Stimulated activated naive CD8-positive, alpha-beta T cell treated with anti-CD3 and anti-CD28 coated beads, Interleukin-15, amount 100 ng/mL, for 72 hours (primary cell): Measurements from ENCODE around the gene CLDN5.
A peak's percentile ranks its signal among the peaks of the same experiment; 100 is the strongest.
"Not testable (repeated sequence)": the region's sequence is repeated elsewhere in the genome, so short reads cannot be mapped to it uniquely, and the experiment has no call there.

Source experiments
- ATAC-seq: fragments of 150-1000 bp; cut with Tn5 transposase; 2 replicates; pipeline ENCODE4 v1.10.0; 2021; ENCODE audit warnings: mild to moderate bottlenecking, moderate library complexity
- DNase-seq, 2 donors: peaks; one replicate each; pipeline ENCODE4 v3.0.0; 2021 to 2022
- H3K27ac Mint-ChIP-seq, 2 donors: one replicate each; pipeline ENCODE4 v1.8.0; 2022; ENCODE audit warnings: mild to moderate bottlenecking in 2 of 2, mixed read lengths in 2 of 2, moderate library complexity in 2 of 2
- H3K27me3 Mint-ChIP-seq: one replicate; pipeline ENCODE4 v1.8.0; 2022; ENCODE audit warnings: mixed read lengths
- H3K4me1 Mint-ChIP-seq: one replicate; pipeline ENCODE4 v1.8.0; 2022; ENCODE audit warnings: mild to moderate bottlenecking, mixed read lengths
- H3K4me3 Mint-ChIP-seq, 2 donors: one replicate each; pipeline ENCODE4 v1.8.0; 2022; ENCODE audit warnings: mild to moderate bottlenecking in 2 of 2, mixed read lengths in 2 of 2, moderate library complexity in 1 of 2
- H3K9me3 Mint-ChIP-seq, 2 donors: one replicate each; pipeline ENCODE4 v1.8.0; 2022; ENCODE audit warnings: mixed read lengths in 2 of 2

CLDN5 gene

GRCh38 chr22:19555651-19556050 lies 31.4 kb upstream of the CLDN5 start:
- H3K4me3 Mint-ChIP-seq = no peak overlapping the region
- no peaks in the 10 kb centered on the region for H3K4me1 Mint-ChIP-seq
- no peaks in the 10 kb centered on the region for H3K9me3 Mint-ChIP-seq
- H3K27me3 Mint-ChIP-seq = no peaks in the 10 kb centered on the region
- DNase-seq (no peak), ATAC-seq (no peak)
- H3K27ac Mint-ChIP-seq = no peak overlapping the region

- no peak for ATAC-seq
- no peak for DNase-seq
- Mint-ChIP-seq H3K27ac (peak overlapping the region in 1 of 2 donors; percentile 87), H3K4me1 (no peaks in the 10 kb centered on the region), H3K27me3 (no peaks in the 10 kb centered on the region), H3K9me3 (no peaks in the 10 kb centered on the region), H3K4me3 (no peak overlapping the region)
Measured at GRCh38 chr22:19554834-19555404, 30.7 kb upstream of the CLDN5 start.

- H3K9me3 Mint-ChIP-seq = no peaks in the 10 kb centered on the region
- no peak overlapping the region for H3K27ac Mint-ChIP-seq
- DNase-seq (no peak), ATAC-seq (no peak)
- H3K4me3 Mint-ChIP-seq = no peak overlapping the region
- no peaks in the 10 kb centered on the region for H3K27me3 Mint-ChIP-seq
- no peaks in the 10 kb centered on the region for H3K4me1 Mint-ChIP-seq
Measured at GRCh38 chr22:19553201-19553600, 29.0 kb upstream of the CLDN5 start.

DNA sequence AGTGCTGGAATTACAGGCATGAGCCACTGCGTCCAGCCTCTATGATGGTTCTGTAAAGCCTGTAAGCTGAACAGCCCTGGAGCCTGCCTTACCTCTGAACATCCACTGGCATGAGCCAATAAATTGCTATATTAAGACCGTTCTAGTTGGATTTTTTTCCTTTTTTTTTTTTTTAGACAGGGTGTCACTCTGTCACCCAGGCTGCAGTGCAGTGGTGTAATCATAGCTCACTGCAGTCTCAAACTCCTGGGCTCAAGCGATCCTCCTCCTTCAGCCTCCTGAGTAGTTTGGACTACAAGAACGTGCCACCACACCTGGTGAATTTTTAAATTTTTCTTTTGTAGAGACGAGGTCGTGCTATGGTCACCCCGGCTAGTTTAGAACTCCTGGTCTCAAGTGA lies 26.2 kb upstream of the CLDN5 start:
- H3K4me1 Mint-ChIP-seq = no peaks in the 10 kb centered on the region
- no peak overlapping the region for H3K4me3 Mint-ChIP-seq
- DNase-seq = no peak
- no peaks in the 10 kb centered on the region for H3K9me3 Mint-ChIP-seq
- ATAC-seq = no peak
- no peak overlapping the region for H3K27ac Mint-ChIP-seq
- no peaks in the 10 kb centered on the region for H3K27me3 Mint-ChIP-seq

- no peak overlapping the region for H3K27ac Mint-ChIP-seq
- ATAC-seq (no peak), DNase-seq (no peak)
- H3K27me3 Mint-ChIP-seq = no peaks in the 10 kb centered on the region
- no peak overlapping the region for H3K4me3 Mint-ChIP-seq
- no peaks in the 10 kb centered on the region for H3K4me1 Mint-ChIP-seq
- no peaks in the 10 kb centered on the region for H3K9me3 Mint-ChIP-seq
Measured at GRCh38 chr22:19549428-19549827, 25.2 kb upstream of the CLDN5 start.

DNA sequence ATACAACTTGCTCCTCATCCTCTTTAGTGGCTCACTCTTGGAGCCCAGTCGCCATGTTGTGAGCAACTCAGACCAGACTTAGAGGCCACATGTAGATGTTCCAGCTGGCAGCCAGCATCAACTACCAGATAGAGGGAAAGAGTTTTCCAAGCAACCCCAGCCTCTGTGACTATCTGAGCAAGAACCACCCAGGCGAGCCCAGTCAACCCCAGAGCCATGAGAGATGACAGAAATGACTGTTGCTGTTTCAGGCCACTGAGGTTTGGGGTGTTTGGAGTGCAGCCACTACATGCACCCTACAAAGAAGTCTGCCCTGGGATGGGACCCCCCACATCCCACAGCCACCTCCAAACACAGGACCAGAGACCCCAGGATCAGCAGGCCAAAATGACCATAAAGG lies 24.8 kb upstream of the CLDN5 start:
- ATAC-seq (no peak), DNase-seq (no peak)
- Mint-ChIP-seq H3K27ac (no peak overlapping the region), H3K27me3 (no peaks in the 10 kb centered on the region), H3K4me3 (no peak overlapping the region), H3K9me3 (no peaks in the 10 kb centered on the region), H3K4me1 (no peaks in the 10 kb centered on the region)

DNA sequence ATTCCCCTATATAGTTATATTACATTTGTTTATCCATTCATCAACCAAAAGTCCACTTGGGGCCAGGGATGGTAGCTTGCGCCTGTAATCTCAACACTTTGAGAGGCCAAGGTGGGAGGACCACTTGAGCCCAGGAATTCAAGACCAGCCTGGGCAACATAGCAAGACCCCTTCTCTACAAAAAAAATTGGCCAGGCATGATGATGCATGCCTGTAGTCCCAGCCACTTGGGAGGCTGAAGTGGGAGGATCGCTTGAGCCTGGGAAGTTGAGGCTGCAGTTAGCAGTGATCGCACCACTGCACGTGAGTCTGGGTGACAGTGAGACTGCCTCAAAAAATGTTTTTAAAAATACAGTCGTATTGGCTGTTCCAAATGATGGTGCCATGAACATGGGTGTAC lies 24.2 kb upstream of the CLDN5 start:
- not testable (repeated sequence) for ATAC-seq, H3K9me3 Mint-ChIP-seq, H3K27ac Mint-ChIP-seq, DNase-seq, H3K4me3 Mint-ChIP-seq, H3K4me1 Mint-ChIP-seq, H3K27me3 Mint-ChIP-seq

DNA sequence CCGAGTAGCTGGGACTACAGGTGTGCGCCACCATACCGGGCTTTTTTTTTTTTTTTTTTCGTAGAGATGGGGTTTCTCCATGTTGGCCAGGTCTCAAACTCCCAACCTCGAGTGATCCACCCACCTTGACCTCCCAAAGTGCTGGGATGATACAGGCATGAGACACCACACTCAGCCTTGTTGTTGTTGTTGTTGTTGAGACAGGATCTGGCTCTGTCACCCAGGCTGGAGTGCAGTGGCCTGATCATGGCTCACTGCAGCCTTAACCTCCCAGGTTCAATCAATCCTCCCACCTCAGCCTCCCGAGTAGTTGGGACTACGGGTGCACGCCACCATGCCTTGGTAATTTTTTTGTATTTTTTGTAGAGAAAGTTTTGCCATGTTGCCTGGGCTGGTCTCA lies 23.4 kb upstream of the CLDN5 start:
- Mint-ChIP-seq H3K9me3 (no peaks in the 10 kb centered on the region), H3K27me3 (no peaks in the 10 kb centered on the region), H3K27ac (no peak overlapping the region), H3K4me3 (no peak overlapping the region), H3K4me1 (no peaks in the 10 kb centered on the region)
- ATAC-seq (no peak), DNase-seq (no peak)

GRCh38 chr22:19546680-19547079 lies 22.5 kb upstream of the CLDN5 start:
- H3K27me3 Mint-ChIP-seq = no peaks in the 10 kb centered on the region
- no peak overlapping the region for H3K4me3 Mint-ChIP-seq
- H3K9me3 Mint-ChIP-seq = no peaks in the 10 kb centered on the region
- H3K4me1 Mint-ChIP-seq = no peaks in the 10 kb centered on the region
- no peak overlapping the region for H3K27ac Mint-ChIP-seq
- DNase-seq = no peak
- no peak for ATAC-seq

- Mint-ChIP-seq H3K27me3 (no peaks in the 10 kb centered on the region), H3K4me1 (no peaks in the 10 kb centered on the region), H3K4me3 (no peak overlapping the region), H3K27ac (no peak overlapping the region), H3K9me3 (no peaks in the 10 kb centered on the region)
- ATAC-seq = no peak
- DNase-seq = no peak
Measured at GRCh38 chr22:19545935-19546207, 21.7 kb upstream of the CLDN5 start.

DNA sequence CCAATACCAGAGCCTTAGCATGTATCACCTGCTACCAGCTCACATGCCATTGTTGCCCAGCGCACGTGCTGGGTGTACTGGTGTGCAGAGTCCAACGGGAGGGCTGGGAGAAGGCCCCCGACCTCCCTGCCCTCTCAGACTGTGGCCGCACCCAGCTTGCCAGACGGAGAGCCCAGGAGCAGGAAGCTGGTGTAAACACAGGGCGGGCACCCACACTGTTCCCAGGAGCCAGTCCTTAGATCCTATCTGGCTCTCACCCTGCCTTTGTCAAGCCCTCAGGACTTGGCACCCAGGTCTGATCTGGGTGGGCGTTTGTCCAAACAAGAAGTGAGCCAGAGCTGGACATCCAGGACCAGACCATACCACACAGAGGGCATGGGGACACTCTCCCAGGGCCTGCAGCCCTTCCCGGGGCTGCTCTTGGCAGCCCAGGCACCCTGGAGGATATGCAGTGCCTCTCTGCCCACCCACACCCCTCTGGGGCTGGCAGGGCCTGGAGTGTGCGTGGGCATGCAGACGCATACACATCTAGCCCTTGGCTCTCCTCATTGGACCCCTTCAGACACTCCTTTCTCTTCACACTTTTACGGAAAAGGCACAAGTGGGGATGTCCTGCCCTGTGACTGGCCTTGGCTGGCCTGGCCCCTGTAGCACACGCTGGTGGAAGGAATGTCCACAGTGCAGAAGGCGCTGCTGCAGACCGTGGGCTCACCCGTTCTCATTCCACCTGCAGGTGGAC lies 19.9 kb upstream of the CLDN5 start:
- no peak overlapping the region for H3K4me3 Mint-ChIP-seq
- H3K27ac Mint-ChIP-seq = no peak overlapping the region
- no peaks in the 10 kb centered on the region for H3K4me1 Mint-ChIP-seq
- H3K27me3 Mint-ChIP-seq = no peaks in the 10 kb centered on the region
- ATAC-seq = no peak
- no peaks in the 10 kb centered on the region for H3K9me3 Mint-ChIP-seq
- DNase-seq = no peak

- DNase-seq = no peak
- Mint-ChIP-seq H3K9me3 (no peaks in the 10 kb centered on the region), H3K4me3 (no peak overlapping the region), H3K27me3 (no peaks in the 10 kb centered on the region), H3K27ac (no peak overlapping the region), H3K4me1 (no peaks in the 10 kb centered on the region)
- ATAC-seq = no peak
Measured at GRCh38 chr22:19540394-19540793, 16.2 kb upstream of the CLDN5 start.

DNA sequence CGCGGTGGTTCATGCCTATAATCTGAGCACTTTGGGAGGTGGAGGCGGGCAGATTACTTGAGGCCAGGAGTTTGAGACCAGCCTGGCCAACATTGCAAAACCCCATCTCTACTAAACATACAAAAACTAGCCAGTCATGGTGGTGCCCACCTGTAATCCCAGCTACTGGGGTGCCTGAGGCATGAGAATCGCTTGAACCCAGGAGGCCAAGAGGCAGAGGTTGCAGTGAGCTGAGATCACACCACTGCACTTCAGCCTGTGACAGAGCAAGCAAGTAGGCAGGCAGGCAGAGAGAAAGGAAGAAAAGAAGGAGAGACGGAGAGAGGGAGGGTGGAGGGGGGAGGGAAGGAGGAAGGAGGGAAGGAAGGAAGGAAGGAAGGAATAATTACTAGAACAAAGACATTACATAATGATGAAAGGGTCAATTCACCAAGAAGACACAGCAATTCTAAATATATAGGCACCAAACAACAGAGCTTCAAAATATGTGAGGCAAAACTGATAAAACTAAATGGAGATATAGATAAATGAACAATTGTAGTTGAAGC lies 13.8 kb upstream of the CLDN5 start:
- DNase-seq = no peak
- no peak for ATAC-seq
- Mint-ChIP-seq H3K27me3 (no peaks in the 10 kb centered on the region), H3K4me1 (no peaks in the 10 kb centered on the region), H3K27ac (no peak overlapping the region), H3K9me3 (no peaks in the 10 kb centered on the region), H3K4me3 (no peak overlapping the region)

DNA sequence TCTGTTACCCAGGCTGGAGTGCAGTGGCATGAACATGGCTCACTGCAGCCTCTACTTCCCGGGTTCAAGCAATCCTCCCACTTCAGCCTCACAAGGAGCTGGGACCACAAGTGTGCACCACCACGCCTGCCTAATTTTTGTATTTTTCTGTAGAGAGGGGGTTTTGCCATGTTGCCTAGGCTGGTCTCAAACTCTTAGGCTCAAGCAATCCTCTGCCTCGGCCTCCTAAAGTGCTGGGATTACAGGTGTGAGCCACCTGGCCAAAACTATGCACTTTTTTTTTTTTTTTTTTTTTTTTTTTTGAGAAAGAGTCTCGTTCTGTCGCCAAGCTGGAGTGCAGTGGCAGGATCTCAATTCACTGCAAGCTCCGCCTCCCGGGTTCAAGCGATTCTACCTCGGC lies 12.4 kb upstream of the CLDN5 start:
- Mint-ChIP-seq H3K4me1 (no peaks in the 10 kb centered on the region), H3K27ac (no peak overlapping the region), H3K27me3 (no peaks in the 10 kb centered on the region), H3K9me3 (no peaks in the 10 kb centered on the region), H3K4me3 (no peak overlapping the region)
- DNase-seq = no peak
- no peak for ATAC-seq

DNA sequence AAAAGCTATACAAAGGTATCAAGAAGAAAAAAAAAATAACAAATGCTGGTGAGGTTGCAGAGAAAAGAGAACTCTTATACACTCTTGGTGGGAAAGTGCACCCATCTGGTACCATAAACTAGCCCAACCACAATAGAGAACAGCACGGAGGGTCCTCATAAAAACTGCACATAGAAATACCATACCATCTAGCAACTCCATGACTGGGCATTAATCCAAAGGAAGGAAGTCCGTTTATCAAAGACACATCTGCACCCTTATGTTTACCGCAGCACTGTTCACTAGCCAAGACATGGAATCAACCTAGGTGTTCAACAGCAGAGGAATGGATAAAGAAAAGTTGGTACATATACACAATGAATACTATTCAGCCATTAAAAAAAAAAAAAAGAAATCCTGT lies 10.8 kb upstream of the CLDN5 start:
- Mint-ChIP-seq H3K4me3 (no peak overlapping the region), H3K27me3 (no peaks in the 10 kb centered on the region), H3K4me1 (no peaks in the 10 kb centered on the region), H3K9me3 (no peaks in the 10 kb centered on the region), H3K27ac (no peak overlapping the region)
- no peak for ATAC-seq
- DNase-seq = no peak

- H3K9me3 Mint-ChIP-seq = no peaks in the 10 kb centered on the region
- ATAC-seq (no peak), DNase-seq (no peak)
- H3K4me1 Mint-ChIP-seq = no peaks in the 10 kb centered on the region
- no peak overlapping the region for H3K4me3 Mint-ChIP-seq
- H3K27ac Mint-ChIP-seq = no peak overlapping the region
- no peaks in the 10 kb centered on the region for H3K27me3 Mint-ChIP-seq
Measured at GRCh38 chr22:19533857-19534256, 9.6 kb upstream of the CLDN5 start.

DNA sequence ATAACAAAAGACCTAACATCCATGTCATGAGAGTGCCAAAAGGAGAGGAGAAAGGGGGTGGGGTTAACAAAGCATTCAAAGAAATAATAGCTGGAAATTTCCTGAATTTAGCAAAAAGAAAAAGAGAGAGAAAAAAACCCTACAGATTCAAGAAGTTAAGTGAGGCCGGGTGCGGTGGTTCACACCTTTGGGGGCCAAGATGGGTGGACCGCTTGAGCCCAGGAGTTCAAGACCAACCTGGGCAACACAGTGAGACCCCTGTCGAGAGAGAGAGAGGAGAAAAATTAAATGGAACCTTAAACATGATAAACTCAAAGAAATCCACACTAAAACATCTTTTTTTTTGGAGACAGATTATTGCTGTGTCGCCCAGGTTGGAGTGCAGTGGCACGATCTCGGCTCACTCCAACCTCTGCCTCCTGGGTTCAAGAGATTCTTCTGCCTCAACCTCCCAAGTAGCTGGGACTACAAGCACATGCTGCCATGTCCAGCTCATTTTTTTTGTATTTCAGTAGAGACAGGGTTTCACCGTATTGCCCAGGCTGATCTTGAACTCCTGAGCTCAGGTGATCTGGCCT lies 8.9 kb upstream of the CLDN5 start:
- Mint-ChIP-seq H3K27me3 (no peaks in the 10 kb centered on the region), H3K4me1 (no peaks in the 10 kb centered on the region), H3K27ac (peak overlapping the region; percentile 24 to 72), H3K4me3 (no peak overlapping the region), H3K9me3 (no peaks in the 10 kb centered on the region)
- DNase-seq = no peak
- ATAC-seq = no peak
